GM19351 (cell line): ENCODE results near the gene PARVG.

ENCODE experiments used
- ATAC-seq: cut with Tn5 transposase; IDR thresholded peaks from one replicate; pipeline ENCODE4 v1.9.1; 2021; ENCODE audit warnings: mild to moderate bottlenecking, moderate library complexity; ENCODE audit not compliant: unreplicated experiment

PARVG gene

GRCh38 chr22:44179196-44179988 is 1.3 kb upstream of the PARVG start:
- no peak for ATAC-seq

- ATAC-seq, result no peak
Observed at GRCh38 chr22:44179989-44180705, 578 bp upstream of the PARVG start.

GRCh38 chr22:44181033-44181911 is 547 bp downstream of the PARVG start:
- ATAC-seq, result no peak

GRCh38 chr22:44181912-44182587 is 1.3 kb downstream of the PARVG start:
- ATAC-seq, result no peak

GRCh38 chr22:44182588-44183286 is 2.0 kb downstream of the PARVG start:
- ATAC-seq, result no peak

- no peak for ATAC-seq
Observed at GRCh38 chr22:44183287-44183588, 2.5 kb downstream of the PARVG start.

GRCh38 chr22:44184006-44184405 is 3.3 kb downstream of the PARVG start:
- no peak for ATAC-seq

- ATAC-seq, result no peak
Observed at GRCh38 chr22:44185237-44186120, 4.8 kb downstream of the PARVG start.

GRCh38 chr22:44186121-44186510 is 5.4 kb downstream of the PARVG start:
- no peak for ATAC-seq

GRCh38 chr22:44186737-44187136 is 6.0 kb downstream of the PARVG start:
- ATAC-seq, result no peak

GRCh38 chr22:44187652-44188230 is 7.0 kb downstream of the PARVG start:
- no peak for ATAC-seq

GRCh38 chr22:44188316-44188715 is 7.6 kb downstream of the PARVG start:
- ATAC-seq, result no peak

- ATAC-seq, result no peak
Observed at GRCh38 chr22:44188986-44189630, 8.4 kb downstream of the PARVG start.

GRCh38 chr22:44190381-44190976 is 9.8 kb downstream of the PARVG start:
- no peak for ATAC-seq

GRCh38 chr22:44191036-44191454 is 10.3 kb downstream of the PARVG start:
- ATAC-seq, result no peak

- no peak for ATAC-seq
Observed at GRCh38 chr22:44192098-44192815, 11.5 kb downstream of the PARVG start.

- ATAC-seq, result no peak
Observed at GRCh38 chr22:44192816-44193534, 12.2 kb downstream of the PARVG start.
